GM23338 (cell line): ENCODE results near the gene TP73. TPM values are rescaled to one million over a fixed set of nuclear protein-coding genes. Genes with fewer than 3 reads are reported as not detected.

Experiments
- ATAC-seq: fragments of 200-7000 bp; cut with Tn5 transposase; 3 replicates; pipeline ENCODE4 v1.9.1; 2020
- DNase-seq: peaks from one replicate; pipeline ENCODE4 v3.0.0-alpha.2; 2015; ENCODE audit warnings: low spot score
- H2AFZ ChIP-seq: fragments of 200-600 bp; sonication (generic); 2 replicates; pipeline ENCODE4 v1.8.0; 2016; ENCODE audit warnings: antibody characterized with exemption, mild to moderate bottlenecking, moderate library complexity
- H3F3A ChIP-seq: fragments of 200-600 bp; sonication (generic); replicated peaks from 2 replicates; pipeline ENCODE4 v1.8.0; 2017; ENCODE audit warnings: antibody characterized with exemption, mixed run types, low read depth
- H3K27ac ChIP-seq: fragments of 200-600 bp; sonication (generic); 2 replicates; pipeline ENCODE4 v1.6.1; 2016; ENCODE audit warnings: low read depth
- H3K27me3 ChIP-seq: fragments of 200-600 bp; sonication (generic); 2 replicates; pipeline ENCODE4 v1.8.0; 2016; ENCODE audit warnings: mild to moderate bottlenecking, mixed run types, moderate library complexity; ENCODE audit not compliant: insufficient read depth
- H3K36me3 ChIP-seq: fragments of 200-600 bp; sonication (generic); 2 replicates; pipeline ENCODE4 v1.8.0; 2016; ENCODE audit warnings: mild to moderate bottlenecking; ENCODE audit not compliant: insufficient read depth
- H3K4me1 ChIP-seq: fragments of 200-600 bp; sonication (generic); 2 replicates; pipeline ENCODE4 v1.8.0; 2016; ENCODE audit warnings: mild to moderate bottlenecking, moderate library complexity; ENCODE audit not compliant: insufficient read depth
- H3K4me2 ChIP-seq: fragments of 200-600 bp; sonication (generic); 2 replicates; pipeline ENCODE4 v1.7.1; 2017; ENCODE audit warnings: mixed run types
- H3K4me3 ChIP-seq: fragments of 200-600 bp; sonication (generic); 2 replicates; pipeline ENCODE4 v1.6.1; 2016; ENCODE audit warnings: mixed run types
- H3K79me2 ChIP-seq: fragments of 200-600 bp; sonication (generic); replicated peaks from 2 replicates; pipeline ENCODE4 v1.8.0; 2017; ENCODE audit warnings: mild to moderate bottlenecking; ENCODE audit not compliant: insufficient read depth
- H3K9me2 ChIP-seq: fragments of 200-600 bp; sonication (generic); 2 replicates; pipeline ENCODE4 v1.8.0; 2017; ENCODE audit not compliant: insufficient read depth
- H4K20me1 ChIP-seq: fragments of 200-600 bp; sonication (generic); replicated peaks from 2 replicates; pipeline ENCODE4 v1.8.0; 2017; ENCODE audit warnings: mild to moderate bottlenecking; ENCODE audit not compliant: insufficient read depth
- H3K27ac Mint-ChIP-seq: 2 replicates; pipeline ENCODE4 v1.8.0; 2020; ENCODE audit warnings: inconsistent platforms, mild to moderate bottlenecking, moderate library complexity, mixed read lengths
- H3K27me3 Mint-ChIP-seq: 3 replicates; pipeline ENCODE4 v1.8.0; 2022; ENCODE audit warnings: low read depth, mild to moderate bottlenecking, moderate library complexity, mixed read lengths, inconsistent platforms; ENCODE audit not compliant: insufficient read depth, poor library complexity
- H3K36me3 Mint-ChIP-seq: 3 replicates; pipeline ENCODE4 v1.8.0; 2021; ENCODE audit warnings: low read depth, mild to moderate bottlenecking, inconsistent platforms, moderate library complexity, mixed read lengths
- H3K4me1 Mint-ChIP-seq: 3 replicates; pipeline ENCODE4 v1.8.0; 2020; ENCODE audit warnings: mild to moderate bottlenecking, inconsistent platforms, mixed read lengths
- H3K4me3 Mint-ChIP-seq: 3 replicates; pipeline ENCODE4 v1.8.0; 2021; ENCODE audit warnings: moderate library complexity, mild to moderate bottlenecking, inconsistent platforms, mixed read lengths
- H3K9me3 Mint-ChIP-seq: 3 replicates; pipeline ENCODE4 v1.8.0; 2020; ENCODE audit warnings: moderate library complexity, mild to moderate bottlenecking, inconsistent platforms, mixed read lengths
- CREB1 ChIP-seq: fragments of 250-450 bp; sonication (Bioruptor Pico); IDR thresholded peaks from 2 replicates; pipeline ENCODE4 v1.5.0; 2020; ENCODE audit warnings: low read depth, mild to moderate bottlenecking, moderate library complexity
- EZH2 ChIP-seq: fragments of 200-600 bp; sonication (generic); IDR thresholded peaks from one replicate; pipeline ENCODE4 v1.8.0; 2017; ENCODE audit warnings: antibody characterized with exemption, mild to moderate bottlenecking, low read depth; ENCODE audit not compliant: unreplicated experiment
- EZH2phosphoT487 ChIP-seq: fragments of 200-600 bp; sonication (generic); IDR thresholded peaks from one replicate; pipeline ENCODE4 v1.8.1; 2018; ENCODE audit warnings: antibody characterized with exemption; ENCODE audit not compliant: unreplicated experiment
- JUNB ChIP-seq: IDR thresholded peaks from one replicate; pipeline ENCODE4 v1.6.1; 2016; ENCODE audit warnings: antibody characterized with exemption; ENCODE audit not compliant: unreplicated experiment
- NANOG ChIP-seq: IDR thresholded peaks from 2 replicates; pipeline ENCODE4 v1.6.1; 2016; ENCODE audit warnings: antibody characterized with exemption, borderline replicate concordance
- POLR2AphosphoS5 ChIP-seq: IDR thresholded peaks from 2 replicates; pipeline ENCODE4 v1.6.1; 2016; ENCODE audit warnings: antibody characterized with exemption, low read depth
- STAT1 ChIP-seq: IDR thresholded peaks from one replicate; pipeline ENCODE4 v1.6.1; 2016; ENCODE audit warnings: antibody characterized with exemption; ENCODE audit not compliant: unreplicated experiment
- ZNF114 ChIP-seq: fragments of 250-450 bp; sonication (Bioruptor Pico); IDR thresholded peaks from 2 replicates; pipeline ENCODE4 v1.5.0; 2020; ENCODE audit warnings: mild to moderate bottlenecking, moderate library complexity
- ZNF331 ChIP-seq: fragments of 250-450 bp; sonication (Bioruptor Pico); IDR thresholded peaks from 2 replicates; pipeline ENCODE4 v1.5.0; 2020; ENCODE audit warnings: low read depth, mild to moderate bottlenecking, moderate library complexity
- polyA plus RNA-seq: library from polyadenylated mRNA; unstranded; fragments of >200 nt; fragmentation: Nextera tagmentation; extraction: Ambion mirVana; gene quantifications from 2 replicates; pipeline ENCODE4 v1.2.1, GENCODE V29; 2016
- total RNA-seq: library from RNA; depleted of rRNA; stranded (reverse); fragments of >200 nt; shearing (Covaris generic); gene quantifications from 2 replicates; pipeline ENCODE4 v1.2.3, GENCODE V29; 2014
- TF ChIP-seq, protein P1 (sequence below): IDR thresholded peaks from 2 replicates; pipeline ENCODE4 v1.6.1; 2016; ENCODE audit warnings: antibody characterized with exemption
- TF ChIP-seq, protein P2 (sequence below): fragments of 250-450 bp; sonication (Bioruptor Pico); IDR thresholded peaks from 2 replicates; pipeline ENCODE4 v1.5.0; 2020; ENCODE audit warnings: mild to moderate bottlenecking, moderate library complexity
- TF ChIP-seq, protein P3 (sequence below): IDR thresholded peaks from one replicate; pipeline ENCODE4 v1.6.1; 2018; ENCODE audit warnings: antibody characterized with exemption; ENCODE audit not compliant: unreplicated experiment
- TF ChIP-seq, protein P4 (sequence below), 2 experiments: fragments of 200-600 bp in 1 of 2; sonication (generic) in 1 of 2; conservative IDR thresholded peaks; 2 replicates each; pipeline versions ENCODE4 v1.5.1 to v1.6.1; 2016 to 2017; ENCODE audit warnings: antibody characterized with exemption in 2 of 2, low read depth in 2 of 2, mild to moderate bottlenecking in 2 of 2, moderate library complexity in 1 of 2

The TP73 gene
- total and polyA plus RNA-seq, 2 experiments from 2014 or later, result 1.4 to 3.4 TPM

DNA sequence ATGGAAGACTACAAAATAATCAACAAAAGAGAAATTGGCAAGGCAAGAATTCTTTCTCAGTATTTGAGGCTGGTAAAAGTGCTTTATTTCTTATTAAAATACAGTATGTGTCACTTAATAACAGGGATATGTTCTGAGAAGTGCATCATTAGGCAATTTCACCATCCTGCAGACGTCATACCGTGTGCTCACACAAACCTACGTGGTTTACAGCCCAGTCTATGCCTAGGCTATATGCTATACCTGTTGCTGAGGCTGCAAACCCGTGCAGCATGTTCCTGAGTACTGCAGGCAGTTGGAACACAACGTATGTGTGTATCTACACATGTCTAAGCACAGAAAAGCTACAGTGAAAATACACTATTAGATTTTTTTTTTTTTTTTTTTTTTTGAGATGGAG, 97.2 kb downstream of the TP73 start:
- ATAC-seq (no peak), DNase-seq (no peak)
- no peaks in the 10 kb centered on the region for H3K9me2 ChIP-seq
- H3K4me1 ChIP-seq, result peaks cover 13% of the 10 kb centered on the region; the same call in 1 of the 2 replicates
- no peak overlapping the region for H3K4me3 ChIP-seq
- peaks cover 8% of the 10 kb centered on the region; the same call in 1 of the 3 replicates for H3K36me3 Mint-ChIP-seq
- no peak overlapping the region for H3K4me3 Mint-ChIP-seq
- H3K27ac ChIP-seq, result no peak overlapping the region
- H3K9me3 Mint-ChIP-seq, result no peaks in the 10 kb centered on the region
- no peaks in the 10 kb centered on the region for H3K36me3 ChIP-seq
- no peaks in the 10 kb centered on the region for H3K27me3 ChIP-seq
- H2AFZ ChIP-seq, result no peak overlapping the region
- H3K27ac Mint-ChIP-seq, result no peak overlapping the region
- H3K27me3 Mint-ChIP-seq, result peaks cover 20% of the 10 kb centered on the region
- TF ChIP-seq JUNB, result no peak
- TF ChIP-seq, protein P1, sequence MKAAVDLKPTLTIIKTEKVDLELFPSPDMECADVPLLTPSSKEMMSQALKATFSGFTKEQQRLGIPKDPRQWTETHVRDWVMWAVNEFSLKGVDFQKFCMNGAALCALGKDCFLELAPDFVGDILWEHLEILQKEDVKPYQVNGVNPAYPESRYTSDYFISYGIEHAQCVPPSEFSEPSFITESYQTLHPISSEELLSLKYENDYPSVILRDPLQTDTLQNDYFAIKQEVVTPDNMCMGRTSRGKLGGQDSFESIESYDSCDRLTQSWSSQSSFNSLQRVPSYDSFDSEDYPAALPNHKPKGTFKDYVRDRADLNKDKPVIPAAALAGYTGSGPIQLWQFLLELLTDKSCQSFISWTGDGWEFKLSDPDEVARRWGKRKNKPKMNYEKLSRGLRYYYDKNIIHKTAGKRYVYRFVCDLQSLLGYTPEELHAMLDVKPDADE, result no peak
- TF ChIP-seq CREB1, result no peak
- no peak for TF ChIP-seq ZNF331 (CRISPR knock-in tag)
- TF ChIP-seq NANOG, result no peak
- TF ChIP-seq, protein P2, sequence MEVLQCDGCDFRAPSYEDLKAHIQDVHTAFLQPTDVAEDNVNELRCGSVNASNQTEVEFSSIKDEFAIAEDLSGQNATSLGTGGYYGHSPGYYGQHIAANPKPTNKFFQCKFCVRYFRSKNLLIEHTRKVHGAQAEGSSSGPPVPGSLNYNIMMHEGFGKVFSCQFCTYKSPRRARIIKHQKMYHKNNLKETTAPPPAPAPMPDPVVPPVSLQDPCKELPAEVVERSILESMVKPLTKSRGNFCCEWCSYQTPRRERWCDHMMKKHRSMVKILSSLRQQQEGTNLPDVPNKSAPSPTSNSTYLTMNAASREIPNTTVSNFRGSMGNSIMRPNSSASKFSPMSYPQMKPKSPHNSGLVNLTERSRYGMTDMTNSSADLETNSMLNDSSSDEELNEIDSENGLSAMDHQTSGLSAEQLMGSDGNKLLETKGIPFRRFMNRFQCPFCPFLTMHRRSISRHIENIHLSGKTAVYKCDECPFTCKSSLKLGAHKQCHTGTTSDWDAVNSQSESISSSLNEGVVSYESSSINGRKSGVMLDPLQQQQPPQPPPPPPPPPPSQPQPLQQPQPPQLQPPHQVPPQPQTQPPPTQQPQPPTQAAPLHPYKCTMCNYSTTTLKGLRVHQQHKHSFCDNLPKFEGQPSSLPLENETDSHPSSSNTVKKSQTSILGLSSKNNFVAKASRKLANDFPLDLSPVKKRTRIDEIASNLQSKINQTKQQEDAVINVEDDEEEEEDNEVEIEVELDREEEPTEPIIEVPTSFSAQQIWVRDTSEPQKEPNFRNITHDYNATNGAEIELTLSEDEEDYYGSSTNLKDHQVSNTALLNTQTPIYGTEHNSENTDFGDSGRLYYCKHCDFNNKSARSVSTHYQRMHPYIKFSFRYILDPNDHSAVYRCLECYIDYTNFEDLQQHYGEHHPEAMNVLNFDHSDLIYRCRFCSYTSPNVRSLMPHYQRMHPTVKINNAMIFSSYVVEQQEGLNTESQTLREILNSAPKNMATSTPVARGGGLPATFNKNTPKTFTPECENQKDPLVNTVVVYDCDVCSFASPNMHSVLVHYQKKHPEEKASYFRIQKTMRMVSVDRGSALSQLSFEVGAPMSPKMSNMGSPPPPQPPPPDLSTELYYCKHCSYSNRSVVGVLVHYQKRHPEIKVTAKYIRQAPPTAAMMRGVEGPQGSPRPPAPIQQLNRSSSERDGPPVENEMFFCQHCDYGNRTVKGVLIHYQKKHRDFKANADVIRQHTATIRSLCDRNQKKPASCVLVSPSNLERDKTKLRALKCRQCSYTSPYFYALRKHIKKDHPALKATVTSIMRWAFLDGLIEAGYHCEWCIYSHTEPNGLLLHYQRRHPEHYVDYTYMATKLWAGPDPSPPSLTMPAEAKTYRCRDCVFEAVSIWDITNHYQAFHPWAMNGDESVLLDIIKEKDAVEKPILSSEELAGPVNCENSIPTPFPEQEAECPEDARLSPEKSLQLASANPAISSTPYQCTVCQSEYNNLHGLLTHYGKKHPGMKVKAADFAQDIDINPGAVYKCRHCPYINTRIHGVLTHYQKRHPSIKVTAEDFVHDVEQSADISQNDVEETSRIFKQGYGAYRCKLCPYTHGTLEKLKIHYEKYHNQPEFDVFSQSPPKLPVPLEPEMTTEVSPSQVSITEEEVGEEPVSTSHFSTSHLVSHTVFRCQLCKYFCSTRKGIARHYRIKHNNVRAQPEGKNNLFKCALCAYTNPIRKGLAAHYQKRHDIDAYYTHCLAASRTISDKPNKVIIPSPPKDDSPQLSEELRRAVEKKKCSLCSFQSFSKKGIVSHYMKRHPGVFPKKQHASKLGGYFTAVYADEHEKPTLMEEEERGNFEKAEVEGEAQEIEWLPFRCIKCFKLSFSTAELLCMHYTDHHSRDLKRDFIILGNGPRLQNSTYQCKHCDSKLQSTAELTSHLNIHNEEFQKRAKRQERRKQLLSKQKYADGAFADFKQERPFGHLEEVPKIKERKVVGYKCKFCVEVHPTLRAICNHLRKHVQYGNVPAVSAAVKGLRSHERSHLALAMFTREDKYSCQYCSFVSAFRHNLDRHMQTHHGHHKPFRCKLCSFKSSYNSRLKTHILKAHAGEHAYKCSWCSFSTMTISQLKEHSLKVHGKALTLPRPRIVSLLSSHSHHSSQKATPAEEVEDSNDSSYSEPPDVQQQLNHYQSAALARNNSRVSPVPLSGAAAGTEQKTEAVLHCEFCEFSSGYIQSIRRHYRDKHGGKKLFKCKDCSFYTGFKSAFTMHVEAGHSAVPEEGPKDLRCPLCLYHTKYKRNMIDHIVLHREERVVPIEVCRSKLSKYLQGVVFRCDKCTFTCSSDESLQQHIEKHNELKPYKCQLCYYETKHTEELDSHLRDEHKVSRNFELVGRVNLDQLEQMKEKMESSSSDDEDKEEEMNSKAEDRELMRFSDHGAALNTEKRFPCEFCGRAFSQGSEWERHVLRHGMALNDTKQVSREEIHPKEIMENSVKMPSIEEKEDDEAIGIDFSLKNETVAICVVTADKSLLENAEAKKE (CRISPR knock-in tag), result no peak
- TF ChIP-seq EZH2phosphoT487, result no peak
- TF ChIP-seq ZNF114, result no peak
- TF ChIP-seq, protein P3, sequence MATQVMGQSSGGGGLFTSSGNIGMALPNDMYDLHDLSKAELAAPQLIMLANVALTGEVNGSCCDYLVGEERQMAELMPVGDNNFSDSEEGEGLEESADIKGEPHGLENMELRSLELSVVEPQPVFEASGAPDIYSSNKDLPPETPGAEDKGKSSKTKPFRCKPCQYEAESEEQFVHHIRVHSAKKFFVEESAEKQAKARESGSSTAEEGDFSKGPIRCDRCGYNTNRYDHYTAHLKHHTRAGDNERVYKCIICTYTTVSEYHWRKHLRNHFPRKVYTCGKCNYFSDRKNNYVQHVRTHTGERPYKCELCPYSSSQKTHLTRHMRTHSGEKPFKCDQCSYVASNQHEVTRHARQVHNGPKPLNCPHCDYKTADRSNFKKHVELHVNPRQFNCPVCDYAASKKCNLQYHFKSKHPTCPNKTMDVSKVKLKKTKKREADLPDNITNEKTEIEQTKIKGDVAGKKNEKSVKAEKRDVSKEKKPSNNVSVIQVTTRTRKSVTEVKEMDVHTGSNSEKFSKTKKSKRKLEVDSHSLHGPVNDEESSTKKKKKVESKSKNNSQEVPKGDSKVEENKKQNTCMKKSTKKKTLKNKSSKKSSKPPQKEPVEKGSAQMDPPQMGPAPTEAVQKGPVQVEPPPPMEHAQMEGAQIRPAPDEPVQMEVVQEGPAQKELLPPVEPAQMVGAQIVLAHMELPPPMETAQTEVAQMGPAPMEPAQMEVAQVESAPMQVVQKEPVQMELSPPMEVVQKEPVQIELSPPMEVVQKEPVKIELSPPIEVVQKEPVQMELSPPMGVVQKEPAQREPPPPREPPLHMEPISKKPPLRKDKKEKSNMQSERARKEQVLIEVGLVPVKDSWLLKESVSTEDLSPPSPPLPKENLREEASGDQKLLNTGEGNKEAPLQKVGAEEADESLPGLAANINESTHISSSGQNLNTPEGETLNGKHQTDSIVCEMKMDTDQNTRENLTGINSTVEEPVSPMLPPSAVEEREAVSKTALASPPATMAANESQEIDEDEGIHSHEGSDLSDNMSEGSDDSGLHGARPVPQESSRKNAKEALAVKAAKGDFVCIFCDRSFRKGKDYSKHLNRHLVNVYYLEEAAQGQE, result no peak
- TF ChIP-seq, protein P4, sequence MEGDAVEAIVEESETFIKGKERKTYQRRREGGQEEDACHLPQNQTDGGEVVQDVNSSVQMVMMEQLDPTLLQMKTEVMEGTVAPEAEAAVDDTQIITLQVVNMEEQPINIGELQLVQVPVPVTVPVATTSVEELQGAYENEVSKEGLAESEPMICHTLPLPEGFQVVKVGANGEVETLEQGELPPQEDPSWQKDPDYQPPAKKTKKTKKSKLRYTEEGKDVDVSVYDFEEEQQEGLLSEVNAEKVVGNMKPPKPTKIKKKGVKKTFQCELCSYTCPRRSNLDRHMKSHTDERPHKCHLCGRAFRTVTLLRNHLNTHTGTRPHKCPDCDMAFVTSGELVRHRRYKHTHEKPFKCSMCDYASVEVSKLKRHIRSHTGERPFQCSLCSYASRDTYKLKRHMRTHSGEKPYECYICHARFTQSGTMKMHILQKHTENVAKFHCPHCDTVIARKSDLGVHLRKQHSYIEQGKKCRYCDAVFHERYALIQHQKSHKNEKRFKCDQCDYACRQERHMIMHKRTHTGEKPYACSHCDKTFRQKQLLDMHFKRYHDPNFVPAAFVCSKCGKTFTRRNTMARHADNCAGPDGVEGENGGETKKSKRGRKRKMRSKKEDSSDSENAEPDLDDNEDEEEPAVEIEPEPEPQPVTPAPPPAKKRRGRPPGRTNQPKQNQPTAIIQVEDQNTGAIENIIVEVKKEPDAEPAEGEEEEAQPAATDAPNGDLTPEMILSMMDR (conservative IDR thresholded peaks at IDR 0.05; ENCODE audit: low read depth in 2 of 2), result no peak
- TF ChIP-seq STAT1, result no peak
- no peak for TF ChIP-seq POLR2AphosphoS5
- no peak for TF ChIP-seq EZH2
- H4K20me1 ChIP-seq, result no peaks in the 10 kb centered on the region; the same call in 1 of the 2 replicates
- H3F3A ChIP-seq, result 0 out of 2 replicates have a peak, but pooled peaks cover 8% of the 10 kb centered on the region
- no peak overlapping the region for H3K4me2 ChIP-seq
- peaks cover 16% of the 10 kb centered on the region for H3K79me2 ChIP-seq
- H3K4me1 Mint-ChIP-seq, result peaks cover 19% of the 10 kb centered on the region
